ENCODE data around the gene PTPN20.

GRCh38 chr10:47024046-47024322 is 112.8 kb downstream of the PTPN20 start:
- TF ChIP-seq, protein P1, sequence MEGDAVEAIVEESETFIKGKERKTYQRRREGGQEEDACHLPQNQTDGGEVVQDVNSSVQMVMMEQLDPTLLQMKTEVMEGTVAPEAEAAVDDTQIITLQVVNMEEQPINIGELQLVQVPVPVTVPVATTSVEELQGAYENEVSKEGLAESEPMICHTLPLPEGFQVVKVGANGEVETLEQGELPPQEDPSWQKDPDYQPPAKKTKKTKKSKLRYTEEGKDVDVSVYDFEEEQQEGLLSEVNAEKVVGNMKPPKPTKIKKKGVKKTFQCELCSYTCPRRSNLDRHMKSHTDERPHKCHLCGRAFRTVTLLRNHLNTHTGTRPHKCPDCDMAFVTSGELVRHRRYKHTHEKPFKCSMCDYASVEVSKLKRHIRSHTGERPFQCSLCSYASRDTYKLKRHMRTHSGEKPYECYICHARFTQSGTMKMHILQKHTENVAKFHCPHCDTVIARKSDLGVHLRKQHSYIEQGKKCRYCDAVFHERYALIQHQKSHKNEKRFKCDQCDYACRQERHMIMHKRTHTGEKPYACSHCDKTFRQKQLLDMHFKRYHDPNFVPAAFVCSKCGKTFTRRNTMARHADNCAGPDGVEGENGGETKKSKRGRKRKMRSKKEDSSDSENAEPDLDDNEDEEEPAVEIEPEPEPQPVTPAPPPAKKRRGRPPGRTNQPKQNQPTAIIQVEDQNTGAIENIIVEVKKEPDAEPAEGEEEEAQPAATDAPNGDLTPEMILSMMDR (IDR thresholded peaks at IDR 0.05) = no peak
- TF ChIP-seq POLR2A (IDR thresholded peaks at IDR 0.05) = no peak
